Activated CD4-positive, alpha-beta memory T cell treated with anti-CD3 and anti-CD28 coated beads for 36 hours (primary cell): ENCODE measurements around the gene FSD2. TPM values are rescaled to one million over a fixed set of nuclear protein-coding genes. Genes with fewer than 3 reads are reported as not detected.
"Not testable (repeated sequence)": the region's sequence is repeated elsewhere in the genome, so short reads cannot be mapped to it uniquely, and the experiment has no call there.

Experiments
- CTCF ChIA-PET: fragments of 350-600 bp; sonication (Branson Sonifier 250); formaldehyde crosslinking; loops from one replicate; lab custom pipeline; 2021; ENCODE audit warnings: antibody characterized with exemption, inconsistent platforms; lab: Charles Lee
- POLR2A ChIA-PET: fragments of 350-600 bp; sonication (Branson Sonifier 250); formaldehyde crosslinking; loops from one replicate; lab custom pipeline; 2021; ENCODE audit warnings: antibody characterized with exemption; lab: Charles Lee
- DNase-seq: peaks from one replicate; pipeline ENCODE4 v3.0.0-alpha.2; 2020
- H3K27ac Mint-ChIP-seq: one replicate; pipeline ENCODE4 v1.8.0; 2021; ENCODE audit warnings: mixed read lengths
- H3K27me3 Mint-ChIP-seq: one replicate; pipeline ENCODE4 v1.8.0; 2021; ENCODE audit warnings: mixed read lengths
- H3K36me3 Mint-ChIP-seq: one replicate; pipeline ENCODE4 v1.8.0; 2021; ENCODE audit warnings: mixed read lengths
- H3K4me1 Mint-ChIP-seq: one replicate; pipeline ENCODE4 v1.8.0; 2021; ENCODE audit warnings: low read depth, mixed read lengths
- H3K4me3 Mint-ChIP-seq: one replicate; pipeline ENCODE4 v1.8.0; 2021; ENCODE audit warnings: mild to moderate bottlenecking, mixed read lengths
- H3K9me3 Mint-ChIP-seq: one replicate; pipeline ENCODE4 v1.8.0; 2021; ENCODE audit warnings: mixed read lengths
- intact Hi-C: fragments of 100-400 bp; cut with micrococcal nuclease; formaldehyde crosslinking; loops from one replicate; pipeline ENCODE4 v1.15.1; 2023
- total RNA-seq, 2 experiments: library from RNA; stranded (reverse); gene quantifications; one replicate each; pipeline ENCODE4 v1.2.3, GENCODE V29; 2021

The FSD2 gene
- total RNA-seq, 2 experiments from 2014 or later: not detected

- H3K4me3 Mint-ChIP-seq: no peak overlapping the region
- peaks cover 2% of the 10 kb centered on the region for H3K36me3 Mint-ChIP-seq
- H3K27me3 Mint-ChIP-seq: peaks cover 21% of the 10 kb centered on the region
- intact Hi-C loops: no loop called here
- no peaks in the 10 kb centered on the region for H3K4me1 Mint-ChIP-seq
- DNase-seq: no peak
- H3K27ac Mint-ChIP-seq: no peak overlapping the region
- CTCF ChIA-PET: no interaction called here
- POLR2A ChIA-PET: no interaction called here
- H3K9me3 Mint-ChIP-seq: peaks cover 6% of the 10 kb centered on the region
These were observed 93.8 kb downstream of the FSD2 start for GRCh38 chr15:82712036-82712435.

GRCh38 chr15:82710926-82711490 is 94.9 kb downstream of the FSD2 start:
- intact Hi-C loops: no loop called here
- CTCF ChIA-PET: no interaction called here

GRCh38 chr15:82710208-82710555 is 95.7 kb downstream of the FSD2 start:
- H3K4me1 Mint-ChIP-seq: no peaks in the 10 kb centered on the region
- peaks cover 15% of the 10 kb centered on the region for H3K27me3 Mint-ChIP-seq
- H3K36me3 Mint-ChIP-seq: no peaks in the 10 kb centered on the region
- intact Hi-C loops: no loop called here
- H3K27ac Mint-ChIP-seq: no peak overlapping the region
- DNase-seq: no peak
- ChIA-PET CTCF (interaction anchor here (0.7 kb wide), 1 partner anchor 101 kb away, joined by 3 read pairs; no protein-coding TSS in a partner anchor), POLR2A (no interaction called here)
- H3K4me3 Mint-ChIP-seq: peak overlapping the region; percentile 63
- H3K9me3 Mint-ChIP-seq: no peaks in the 10 kb centered on the region

More at GRCh38 chr15:82710926-82711490, 94.9 kb downstream of the FSD2 start:
- Mint-ChIP-seq H3K27ac (no peak overlapping the region), H3K9me3 (no peaks in the 10 kb centered on the region), H3K4me3 (no peak overlapping the region), H3K27me3 (peaks cover 20% of the 10 kb centered on the region), H3K36me3 (no peaks in the 10 kb centered on the region), H3K4me1 (no peaks in the 10 kb centered on the region)
- no peak for DNase-seq
- POLR2A ChIA-PET: no interaction called here

- Mint-ChIP-seq H3K9me3 (no peaks in the 10 kb centered on the region), H3K27ac (no peak within 1 kb of the TSS), H3K36me3 (no peaks in the 10 kb centered on the region), H3K27me3 (peaks cover 15% of the 10 kb centered on the region), H3K4me1 (no peaks in the 10 kb centered on the region), H3K4me3 (peak within 1 kb of the TSS; percentile 63)
- CTCF ChIA-PET: interaction anchor here (0.7 to 1.5 kb wide), 3 partner anchors 40 to 301 kb away, joined by 3 to 6 read pairs (median 3); no protein-coding TSS in a partner anchor
- peak; percentile 76 for DNase-seq
- intact Hi-C loops: loop anchor here (1.0 kb wide), 1 partner anchor 29 kb away; no protein-coding TSS in a partner anchor
- POLR2A ChIA-PET: interaction anchor here (0.8 kb wide), 1 partner anchor 1408 kb away, joined by 3 read pairs; no protein-coding TSS in a partner anchor
These were observed 96.3 kb downstream of the FSD2 start, which contains the start of gene AP3B2 for GRCh38 chr15:82709421-82710207. Gene AP3B2, minus strand, starts transcription at chr15:82709875. Its CDS starts 169 bp downstream, at chr15:82709706.

- peaks cover 15% of the 10 kb centered on the region for H3K27me3 Mint-ChIP-seq
- no peak overlapping the region for H3K4me3 Mint-ChIP-seq
- ChIA-PET CTCF (interaction anchor here (1.0 to 1.5 kb wide), 2 partner anchors 41 to 302 kb away, joined by 3 to 6 read pairs; no protein-coding TSS in a partner anchor), POLR2A (interaction anchor here (0.8 kb wide), 1 partner anchor 1407 kb away, joined by 3 read pairs; no protein-coding TSS in a partner anchor)
- peak; percentile 33 for DNase-seq
- H3K9me3 Mint-ChIP-seq: no peaks in the 10 kb centered on the region
- no peaks in the 10 kb centered on the region for H3K36me3 Mint-ChIP-seq
- intact Hi-C loops: loop anchor here (1.0 kb wide), 1 partner anchor 29 kb away; no protein-coding TSS in a partner anchor
- H3K4me1 Mint-ChIP-seq: no peaks in the 10 kb centered on the region
- no peak overlapping the region for H3K27ac Mint-ChIP-seq
These were observed 96.8 kb downstream of the FSD2 start for GRCh38 chr15:82709081-82709420.

- CTCF ChIA-PET, H3K4me3 Mint-ChIP-seq, H3K27ac Mint-ChIP-seq, intact Hi-C loops, DNase-seq, H3K9me3 Mint-ChIP-seq, H3K27me3 Mint-ChIP-seq, POLR2A ChIA-PET, H3K36me3 Mint-ChIP-seq, H3K4me1 Mint-ChIP-seq: not testable (repeated sequence)
These were observed 100.0 kb downstream of the FSD2 start for GRCh38 chr15:82705856-82706255.

Other genes starting within 250 kb of the FSD2 start
- under 1 TPM; 0.07 to 0.21 TPM for gene CPEB1, start 158.7 kb downstream of the FSD2 start, total RNA-seq
- gene AP3B2, start 96.2 kb downstream of the FSD2 start, total RNA-seq: under 1 TPM in 1 of 2 experiments, not detected in 1; 0.40 TPM
- 1 to 10 TPM; 4.2 to 5.3 TPM for gene WHAMM, start 3.6 kb upstream of the FSD2 start, total RNA-seq
- 1 to 10 TPM; 6.5 to 7.9 TPM for gene HOMER2, start 146.7 kb upstream of the FSD2 start, total RNA-seq
- gene RAMAC, start 180.1 kb upstream of the FSD2 start, total RNA-seq: 10 to 100 TPM; 19.0 to 20.2 TPM
- gene C15orf40, start 205.6 kb upstream of the FSD2 start, total RNA-seq: 10 to 100 TPM; 21.8 to 26.3 TPM